ENCODE data around the gene KRT72.
"Not testable (repeated sequence)": the region's sequence is repeated elsewhere in the genome, so short reads cannot be mapped to it uniquely, and the experiment has no call there.

KRT72 gene

GRCh38 chr12:52600071-52600470, 1.2 kb downstream of the KRT72 start:
- TF ChIP-seq CTCF (conservative IDR thresholded peaks at IDR 0.05) (no peak), ZFX (IDR thresholded peaks at IDR 0.05) (no peak)
- H3K27ac ChIP-seq = no peak overlapping the region

- no peak overlapping the region for H3K27ac ChIP-seq
- TF ChIP-seq CTCF (conservative IDR thresholded peaks at IDR 0.05) = no peak
- TF ChIP-seq ZFX (IDR thresholded peaks at IDR 0.05) = no peak
These were observed 2.3 kb downstream of the KRT72 start for GRCh38 chr12:52598966-52599365.

GRCh38 chr12:52594237-52594636, 7.0 kb downstream of the KRT72 start:
- H3K27ac ChIP-seq = not testable (repeated sequence)

GRCh38 chr12:52591521-52591920, 9.7 kb downstream of the KRT72 start:
- H3K27ac ChIP-seq = no peak overlapping the region
- TF ChIP-seq CTCF (conservative IDR thresholded peaks at IDR 0.05) (no peak), ZFX (IDR thresholded peaks at IDR 0.05) (no peak)

GRCh38 chr12:52590021-52590420, 11.2 kb downstream of the KRT72 start:
- H3K27ac ChIP-seq = no peak overlapping the region
- TF ChIP-seq CTCF (conservative IDR thresholded peaks at IDR 0.05) (no peak), ZFX (IDR thresholded peaks at IDR 0.05) (no peak)

GRCh38 chr12:52587563-52587962, 13.7 kb downstream of the KRT72 start:
- no peak overlapping the region for H3K27ac ChIP-seq
- TF ChIP-seq ZFX (IDR thresholded peaks at IDR 0.05) (no peak), CTCF (conservative IDR thresholded peaks at IDR 0.05) (no peak)

- TF ChIP-seq ZFX (IDR thresholded peaks at IDR 0.05) (no peak), CTCF (conservative IDR thresholded peaks at IDR 0.05) (no peak)
- H3K27ac ChIP-seq = no peak overlapping the region
These were observed 15.3 kb downstream of the KRT72 start for GRCh38 chr12:52585946-52586345.

GRCh38 chr12:52585066-52585465, 16.2 kb downstream of the KRT72 start:
- no peak overlapping the region for H3K27ac ChIP-seq
- TF ChIP-seq CTCF (conservative IDR thresholded peaks at IDR 0.05) (no peak), ZFX (IDR thresholded peaks at IDR 0.05) (no peak)
